H9 (cell line): ENCODE data around the gene CYP19A1. TPM values are rescaled to one million over a fixed set of nuclear protein-coding genes. Genes with fewer than 3 reads are reported as not detected.

Experiments used
- DNase-seq: peaks from one replicate; pipeline ENCODE4 v3.0.0-alpha.2; 2017
- H2AFZ ChIP-seq: one replicate; pipeline ENCODE4 v1.6.1; 2013; ENCODE audit warnings: mild to moderate bottlenecking, low read length, control low read depth, moderate library complexity
- H2AK5ac ChIP-seq: 2 replicates; pipeline ENCODE4 v1.6.1; 2013; ENCODE audit warnings: low read length, control low read depth, mixed read lengths; ENCODE audit not compliant: insufficient read length
- H2BK120ac ChIP-seq: one replicate; pipeline ENCODE4 v1.6.1; 2013; ENCODE audit warnings: low read depth, mild to moderate bottlenecking, low read length, control low read depth, inconsistent platforms; ENCODE audit not compliant: poor library complexity, severe bottlenecking
- H2BK12ac ChIP-seq: 2 replicates; pipeline ENCODE4 v1.6.1; 2013; ENCODE audit warnings: low read length, control low read depth, mixed read lengths, low read depth; ENCODE audit not compliant: insufficient read length
- H2BK15ac ChIP-seq: 2 replicates; pipeline ENCODE4 v1.6.1; 2013; ENCODE audit warnings: low read depth, low read length, control low read depth
- H2BK20ac ChIP-seq: one replicate; pipeline ENCODE4 v1.6.1; 2013; ENCODE audit warnings: low read depth, mild to moderate bottlenecking, low read length, control low read depth, inconsistent platforms; ENCODE audit not compliant: poor library complexity, severe bottlenecking
- H2BK5ac ChIP-seq: 2 replicates; pipeline ENCODE4 v1.6.1; 2013; ENCODE audit warnings: low read length, control low read depth, mixed read lengths; ENCODE audit not compliant: insufficient read length
- H3K14ac ChIP-seq: 2 replicates; pipeline ENCODE4 v1.6.1; 2013; ENCODE audit warnings: low read length, control low read depth; ENCODE audit not compliant: insufficient read depth
- H3K18ac ChIP-seq: 2 replicates; pipeline ENCODE4 v1.6.1; 2013; ENCODE audit warnings: low read depth, mild to moderate bottlenecking, mixed read lengths, low read length, control low read depth; ENCODE audit not compliant: insufficient read length
- H3K23ac ChIP-seq: 2 replicates; pipeline ENCODE4 v1.6.1; 2013; ENCODE audit warnings: low read length, control low read depth, mixed read lengths, low read depth; ENCODE audit not compliant: insufficient read length
- H3K23me2 ChIP-seq: 2 replicates; pipeline ENCODE4 v1.6.1; 2013; ENCODE audit warnings: low read depth, mild to moderate bottlenecking, mixed read lengths, low read length, control low read depth; ENCODE audit not compliant: insufficient read length, poor library complexity, severe bottlenecking
- H3K27ac ChIP-seq: 2 replicates; pipeline ENCODE4 v1.5.1; 2013; ENCODE audit warnings: low read length, control low read depth, mixed read lengths, low read depth; ENCODE audit not compliant: insufficient read length
- H3K27me3 ChIP-seq: 2 replicates; pipeline ENCODE4 v1.6.1; 2013; ENCODE audit warnings: low read length, control low read depth, inconsistent platforms; ENCODE audit not compliant: insufficient read depth
- H3K4ac ChIP-seq: 2 replicates; pipeline ENCODE4 v1.6.1; 2013; ENCODE audit warnings: low read depth, mild to moderate bottlenecking, control low read depth, inconsistent platforms, low read length, moderate library complexity
- H3K4me1 ChIP-seq: 2 replicates; pipeline ENCODE4 v1.6.1; 2013; ENCODE audit warnings: low read length, control low read depth, inconsistent platforms; ENCODE audit not compliant: insufficient read depth
- H3K4me2 ChIP-seq: 2 replicates; pipeline ENCODE4 v1.6.1; 2013; ENCODE audit warnings: low read length, control low read depth, mixed read lengths; ENCODE audit not compliant: insufficient read length, insufficient read depth
- H3K56ac ChIP-seq: 2 replicates; pipeline ENCODE4 v1.6.1; 2013; ENCODE audit warnings: low read depth, mild to moderate bottlenecking, mixed read lengths, low read length, control low read depth; ENCODE audit not compliant: insufficient read length
- H3K79me1 ChIP-seq: 2 replicates; pipeline ENCODE4 v1.6.1; 2013; ENCODE audit warnings: low read depth, mild to moderate bottlenecking, moderate library complexity, low read length, control low read depth, inconsistent platforms; ENCODE audit not compliant: insufficient read depth, poor library complexity, severe bottlenecking
- H3K79me2 ChIP-seq: 2 replicates; pipeline ENCODE4 v1.6.1; 2013; ENCODE audit warnings: low read length, control low read depth, inconsistent platforms; ENCODE audit not compliant: insufficient read depth
- H3K9ac ChIP-seq: 2 replicates; pipeline ENCODE4 v1.6.1; 2013; ENCODE audit warnings: low read length, control low read depth, mixed read lengths; ENCODE audit not compliant: insufficient read length; ENCODE audit errors: extremely low read depth
- H3K9me3 ChIP-seq: one replicate; pipeline ENCODE4 v1.6.1; 2013; ENCODE audit warnings: low read depth, low read length, inconsistent platforms; ENCODE audit not compliant: control insufficient read depth
- H3T11ph ChIP-seq: one replicate; pipeline ENCODE4 v1.6.1; 2013; ENCODE audit warnings: mild to moderate bottlenecking, low read length, control low read depth, inconsistent platforms
- H4K20me1 ChIP-seq: one replicate; pipeline ENCODE4 v1.6.1; 2013; ENCODE audit not compliant: control insufficient read depth, insufficient read length, insufficient read depth
- H4K5ac ChIP-seq: 2 replicates; pipeline ENCODE4 v1.6.1; 2013; ENCODE audit warnings: low read depth, mild to moderate bottlenecking, mixed read lengths, low read length, control low read depth; ENCODE audit not compliant: insufficient read length
- H4K8ac ChIP-seq: replicated peaks from 2 replicates; pipeline ENCODE4 v1.6.1; 2013; ENCODE audit warnings: low read length, control low read depth, mixed read lengths, low read depth; ENCODE audit not compliant: insufficient read length
- H4K91ac ChIP-seq: 2 replicates; pipeline ENCODE4 v1.6.1; 2013; ENCODE audit warnings: low read depth, mild to moderate bottlenecking, moderate library complexity, mixed read lengths, low read length, control low read depth; ENCODE audit not compliant: insufficient read length
- H3K27ac Mint-ChIP-seq, 3 experiments: 2 replicates in 2 of 3; 3 replicates in 1 of 3; pipeline ENCODE4 v1.8.0; 2020 to 2021; ENCODE audit warnings: mixed read lengths in 3 of 3, mild to moderate bottlenecking in 1 of 3, moderate library complexity in 1 of 3
- H3K27me3 Mint-ChIP-seq: 2 replicates; pipeline ENCODE4 v1.8.0; 2021; ENCODE audit warnings: low read depth, mild to moderate bottlenecking, moderate library complexity, mixed read lengths
- H3K36me3 Mint-ChIP-seq, 3 experiments: 2 replicates in 2 of 3; 3 replicates in 1 of 3; pipeline ENCODE4 v1.8.0; 2020 to 2021; ENCODE audit warnings: low read depth in 3 of 3, mixed read lengths in 3 of 3; ENCODE audit not compliant: insufficient read depth in 1 of 3
- H3K4me1 Mint-ChIP-seq, 2 experiments: 2 replicates each; pipeline ENCODE4 v1.8.0; 2020; ENCODE audit warnings: mixed read lengths in 2 of 2
- H3K4me3 Mint-ChIP-seq, 2 experiments: 2 replicates in 1 of 2; 3 replicates in 1 of 2; pipeline ENCODE4 v1.8.0; 2020 to 2021; ENCODE audit warnings: mild to moderate bottlenecking in 2 of 2, mixed read lengths in 2 of 2, moderate library complexity in 1 of 2
- H3K9me3 Mint-ChIP-seq, 2 experiments: 2 replicates in 1 of 2; 3 replicates in 1 of 2; pipeline ENCODE4 v1.8.0; 2020; ENCODE audit warnings: mild to moderate bottlenecking in 2 of 2, mixed read lengths in 2 of 2, moderate library complexity in 1 of 2
- CTCF ChIP-seq: fragments of 200-600 bp; sonication (generic); conservative IDR thresholded peaks from 3 replicates; pipeline ENCODE4 v1.8.0; 2021; ENCODE audit warnings: antibody characterized with exemption, mild to moderate bottlenecking
- WGBS: extraction: QIAGEN DNeasy Blood & Tissue Kit; methylation state at CpG from one replicate; pipeline ENCODE4 v1.1.7; 2013; ENCODE audit warnings: missing lambda C conversion rate, low lambda C conversion rate, mixed read lengths; ENCODE audit not compliant: insufficient read length; ENCODE audit errors: extremely low coverage; 5-methylcytosine and 5-hydroxymethylcytosine counted together
- total RNA-seq: library from RNA; stranded (reverse); gene quantifications from 2 replicates; pipeline ENCODE4 v1.2.1, GENCODE V29; 2021

Gene CYP19A1
- total RNA-seq, 1 experiment from 2014 or later = not detected

- no peak overlapping the region for H4K5ac ChIP-seq
- H2AFZ ChIP-seq = no peak overlapping the region
- H3K9ac ChIP-seq = no peak overlapping the region
- no peak overlapping the region for H4K8ac ChIP-seq
- H3K23ac ChIP-seq = no peak overlapping the region
- H3K79me2 ChIP-seq = no peaks in the 10 kb centered on the region
- H2BK5ac ChIP-seq = no peak overlapping the region
- Mint-ChIP-seq H3K27ac (no peak overlapping the region), H3K27me3 (no peaks in the 10 kb centered on the region; the same call in none of the 2 replicates), H3K36me3 (no peaks in the 10 kb centered on the region), H3K4me1 (peaks cover 0 to 2% of the 10 kb centered on the region in 2 experiments; a peak in 1 of 4 replicates), H3K4me3 (no peak overlapping the region), H3K9me3 (no peaks in the 10 kb centered on the region)
- H4K91ac ChIP-seq = no peak overlapping the region
- no CpG with 5 or more reads among the region's 3 CpGs for WGBS
- no peak overlapping the region for H3K4me2 ChIP-seq
- H2BK120ac ChIP-seq = no peak overlapping the region
- no peaks in the 10 kb centered on the region for H3K27me3 ChIP-seq
- no peak overlapping the region for H3K27ac ChIP-seq
- peaks cover 3% of the 10 kb centered on the region for H3K23me2 ChIP-seq
- no peaks in the 10 kb centered on the region for H3K79me1 ChIP-seq
- no peak overlapping the region for H2BK12ac ChIP-seq
- no peak for TF ChIP-seq CTCF
- no peaks in the 10 kb centered on the region for H3K9me3 ChIP-seq
- H2BK20ac ChIP-seq = no peak overlapping the region
- no peak overlapping the region for H2AK5ac ChIP-seq
- DNase-seq = no peak
- H3K14ac ChIP-seq = no peak overlapping the region
- no peak overlapping the region for H2BK15ac ChIP-seq
- H4K20me1 ChIP-seq = no peaks in the 10 kb centered on the region
- H3K4me1 ChIP-seq = no peaks in the 10 kb centered on the region
- H3K18ac ChIP-seq = no peak overlapping the region
- H3K4ac ChIP-seq = no peak overlapping the region
- no peak overlapping the region for H3T11ph ChIP-seq
- H3K56ac ChIP-seq = no peak overlapping the region
Observed at GRCh38 chr15:51277101-51277500, 61.3 kb downstream of the CYP19A1 start.
